SK-N-SH (cell line): ENCODE data around the gene TCP11X2.
"Not testable (repeated sequence)": the region's sequence is repeated elsewhere in the genome, so short reads cannot be mapped to it uniquely, and the experiment has no call there.

Experiments used
- CTCF ChIP-seq: fragments of 200-600 bp; sonication (generic); IDR thresholded peaks from 2 replicates; pipeline ENCODE4 v1.6.1; 2017; ENCODE audit warnings: antibody characterized with exemption, mild to moderate bottlenecking, moderate library complexity
- EP300 ChIP-seq, 2 experiments: IDR thresholded peaks; 2 replicates each; pipeline versions ENCODE4 v1.4.0 to v1.6.1; 2012; ENCODE audit warnings: borderline replicate concordance in 1 of 2, low read depth in 1 of 2, low read length in 1 of 2
- JUND ChIP-seq: IDR thresholded peaks from 2 replicates; pipeline ENCODE4 v1.4.0; 2012
- POLR2AphosphoS5 ChIP-seq: IDR thresholded peaks from 2 replicates; pipeline ENCODE4 v1.6.1; 2012; ENCODE audit warnings: low read depth, low read length
- RFX5 ChIP-seq: IDR thresholded peaks from 2 replicates; pipeline ENCODE4 v1.6.1; 2012; ENCODE audit warnings: mild to moderate bottlenecking, improper control_type of control experiment, low read length
- TF ChIP-seq, protein P1 (sequence below): IDR thresholded peaks from 2 replicates; pipeline ENCODE4 v1.4.0; 2012; ENCODE audit warnings: low read depth, borderline replicate concordance

DNA sequence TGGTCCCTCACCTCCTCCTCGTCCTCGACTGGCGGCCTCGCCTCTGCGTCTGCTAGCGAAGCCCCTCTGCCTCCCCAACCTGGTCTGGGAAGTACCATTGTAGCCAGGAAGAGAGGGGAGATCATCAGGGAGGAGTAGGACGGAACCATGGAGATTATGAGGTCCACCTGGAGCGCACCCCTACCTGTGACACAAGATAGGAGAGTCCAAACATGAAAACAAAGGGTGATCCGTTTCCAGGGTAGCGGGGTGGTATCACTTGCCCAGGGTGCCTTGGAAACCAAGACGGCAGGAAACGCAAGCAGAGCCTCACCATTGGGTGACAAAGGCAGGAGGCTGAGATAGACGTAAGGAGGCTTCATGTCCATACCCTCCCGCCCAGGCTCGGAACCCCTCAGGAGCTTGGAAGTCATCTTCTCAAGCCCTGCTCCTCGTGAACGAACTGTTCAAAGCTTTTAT, at the start of gene TCP11X2:
- TF ChIP-seq RFX5; JUND; POLR2AphosphoS5; EP300 (IDR thresholded peaks at IDR 0.05; ENCODE audit: borderline replicate concordance in 1 of 2, low read depth in 1 of 2, low read length in 1 of 2); CTCF: not testable (repeated sequence)
- TF ChIP-seq, protein P1, sequence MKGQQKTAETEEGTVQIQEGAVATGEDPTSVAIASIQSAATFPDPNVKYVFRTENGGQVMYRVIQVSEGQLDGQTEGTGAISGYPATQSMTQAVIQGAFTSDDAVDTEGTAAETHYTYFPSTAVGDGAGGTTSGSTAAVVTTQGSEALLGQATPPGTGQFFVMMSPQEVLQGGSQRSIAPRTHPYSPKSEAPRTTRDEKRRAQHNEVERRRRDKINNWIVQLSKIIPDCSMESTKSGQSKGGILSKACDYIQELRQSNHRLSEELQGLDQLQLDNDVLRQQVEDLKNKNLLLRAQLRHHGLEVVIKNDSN: not testable (repeated sequence)
